GM18502 (cell line): ENCODE results near the gene UNC45A.

Experiments
- ATAC-seq: cut with Tn5 transposase; IDR thresholded peaks from one replicate; pipeline ENCODE4 v1.9.1; 2021; ENCODE audit warnings: mild to moderate bottlenecking; ENCODE audit not compliant: unreplicated experiment, poor library complexity

UNC45A gene

DNA sequence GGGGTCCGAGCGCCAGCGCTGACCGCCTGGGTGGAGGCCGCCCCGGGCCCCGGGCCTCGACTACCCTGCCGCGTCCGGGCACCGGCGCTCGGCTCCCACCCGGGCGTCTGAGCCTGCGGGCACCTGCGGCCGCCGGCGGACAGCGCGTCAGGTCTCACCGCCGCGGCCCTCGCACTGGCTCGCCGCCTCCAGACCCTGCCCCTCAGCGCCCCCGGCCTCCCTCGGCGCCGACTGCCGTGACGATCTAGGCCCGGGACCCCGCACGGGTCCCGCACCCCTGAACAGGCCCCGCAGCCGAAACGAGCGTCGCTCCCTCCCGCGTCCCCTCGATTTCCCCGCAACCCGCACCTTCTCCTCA lies 59.0 kb downstream of the UNC45A start:
- ATAC-seq = peak; percentile 17

GRCh38 chr15:90994417-90995311 lies 59.6 kb downstream of the UNC45A start, which contains the start of gene PRC1:
PRC1 (minus strand) TSS chr15:90994535; CDS start chr15:90994417, 118 bp downstream.
- ATAC-seq = peak; percentile 96

DNA sequence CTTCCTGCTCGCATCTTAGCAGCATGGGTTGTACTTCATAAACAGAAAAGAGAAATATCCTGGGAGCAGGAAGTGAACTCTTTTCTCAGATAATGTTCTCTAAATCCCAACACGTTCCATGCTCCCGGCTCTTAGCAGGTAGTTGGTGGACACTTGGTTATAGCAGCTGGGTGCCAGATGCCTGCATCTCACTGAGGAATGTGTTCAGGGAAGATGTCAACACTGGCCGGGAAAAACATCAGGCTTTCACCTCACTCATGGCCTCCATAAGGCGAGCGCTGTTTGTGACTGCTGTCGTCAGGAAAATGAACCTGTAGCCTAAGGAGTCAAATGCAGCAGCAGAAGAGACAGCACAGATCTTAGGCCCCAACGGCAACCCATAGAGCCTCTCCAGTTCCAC lies 63.7 kb downstream of the UNC45A start:
- ATAC-seq = no peak

DNA sequence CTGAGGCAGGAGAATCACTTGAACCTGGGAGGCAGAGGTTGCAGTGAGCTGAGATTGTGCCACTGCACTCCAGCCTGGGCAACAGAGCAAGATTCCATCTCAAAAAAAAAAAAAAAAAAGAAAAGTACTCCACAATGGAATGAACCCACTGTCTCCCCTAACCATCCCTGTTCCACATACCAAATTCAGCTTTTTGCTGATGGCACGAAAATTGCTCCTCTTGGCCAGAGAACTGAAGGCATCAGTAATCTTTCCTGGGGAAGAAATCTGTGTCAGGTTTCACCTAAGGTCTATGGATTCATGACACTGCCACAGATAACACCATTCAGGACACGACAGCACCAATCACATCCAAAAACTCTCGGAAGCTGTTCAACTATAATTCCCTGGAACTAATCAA lies 66.1 kb downstream of the UNC45A start:
- ATAC-seq = no peak
